GM19043 (cell line): ENCODE data around the gene NELFE.
"Not testable (repeated sequence)": the region's sequence is repeated elsewhere in the genome, so short reads cannot be mapped to it uniquely, and the experiment has no call there.

Source experiments
- ATAC-seq: cut with Tn5 transposase; IDR thresholded peaks from one replicate; pipeline ENCODE4 v1.9.1; 2021; ENCODE audit warnings: low read depth; ENCODE audit not compliant: unreplicated experiment

NELFE gene, protein sequence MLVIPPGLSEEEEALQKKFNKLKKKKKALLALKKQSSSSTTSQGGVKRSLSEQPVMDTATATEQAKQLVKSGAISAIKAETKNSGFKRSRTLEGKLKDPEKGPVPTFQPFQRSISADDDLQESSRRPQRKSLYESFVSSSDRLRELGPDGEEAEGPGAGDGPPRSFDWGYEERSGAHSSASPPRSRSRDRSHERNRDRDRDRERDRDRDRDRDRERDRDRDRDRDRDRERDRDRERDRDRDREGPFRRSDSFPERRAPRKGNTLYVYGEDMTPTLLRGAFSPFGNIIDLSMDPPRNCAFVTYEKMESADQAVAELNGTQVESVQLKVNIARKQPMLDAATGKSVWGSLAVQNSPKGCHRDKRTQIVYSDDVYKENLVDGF

DNA sequence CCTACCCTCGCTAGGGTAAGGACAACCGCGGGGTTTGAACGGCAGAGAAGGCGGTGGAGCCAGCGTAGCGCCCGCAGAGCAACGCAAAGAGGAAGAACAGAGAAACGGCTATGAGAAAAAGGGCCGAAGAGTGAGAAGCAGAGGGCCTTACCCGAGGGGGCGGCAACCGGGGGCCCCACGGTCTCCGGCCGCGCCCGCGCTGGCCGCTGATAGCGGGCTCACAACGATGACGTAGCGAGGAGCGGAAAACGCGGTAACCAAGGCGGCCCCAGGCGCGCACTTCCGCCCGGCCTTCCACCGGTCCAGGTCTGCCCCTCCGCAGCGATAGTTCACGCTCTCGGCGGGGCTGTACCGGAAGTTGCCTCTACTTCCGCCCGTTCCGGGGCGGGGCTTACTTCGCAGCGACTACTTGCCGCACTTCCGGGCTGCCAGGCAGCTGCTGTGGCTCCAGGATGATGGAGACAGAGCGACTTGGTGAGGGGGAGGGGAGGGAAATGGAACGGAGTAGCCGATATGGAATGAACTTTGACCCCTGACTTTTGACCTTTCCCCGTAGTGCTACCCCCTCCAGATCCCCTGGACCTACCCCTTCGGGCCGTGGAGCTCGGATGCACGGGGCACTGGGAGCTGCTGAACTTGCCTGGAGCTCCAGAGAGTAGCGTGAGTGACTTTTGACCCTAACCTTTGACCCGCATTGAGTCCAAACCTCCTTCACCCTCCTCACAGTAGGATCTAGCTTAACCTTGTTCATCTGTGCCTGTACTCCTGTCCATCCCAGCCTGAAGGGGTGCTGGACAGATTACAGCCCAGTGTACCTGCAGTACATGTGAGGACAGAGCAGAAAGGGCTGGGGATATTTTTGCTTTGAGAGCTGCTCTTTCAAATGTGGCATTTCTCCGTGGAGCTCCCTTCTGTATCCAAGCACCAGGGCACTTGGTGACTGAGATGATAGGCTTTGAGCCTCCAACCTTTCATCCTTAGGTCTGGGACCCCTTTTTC, at the start of gene NELFE, which contains the start of gene SKIC2:
Gene NELFE, minus strand, starts transcription at position 231 of the 999 bp plus-strand sequence. CDS start 525 bp downstream, outside the sequence.
Gene SKIC2, plus strand, starts transcription at position 435 of the 999 bp plus-strand sequence. Its CDS starts 18 bp downstream, at position 453.
- ATAC-seq, result peak; percentile 96

DNA sequence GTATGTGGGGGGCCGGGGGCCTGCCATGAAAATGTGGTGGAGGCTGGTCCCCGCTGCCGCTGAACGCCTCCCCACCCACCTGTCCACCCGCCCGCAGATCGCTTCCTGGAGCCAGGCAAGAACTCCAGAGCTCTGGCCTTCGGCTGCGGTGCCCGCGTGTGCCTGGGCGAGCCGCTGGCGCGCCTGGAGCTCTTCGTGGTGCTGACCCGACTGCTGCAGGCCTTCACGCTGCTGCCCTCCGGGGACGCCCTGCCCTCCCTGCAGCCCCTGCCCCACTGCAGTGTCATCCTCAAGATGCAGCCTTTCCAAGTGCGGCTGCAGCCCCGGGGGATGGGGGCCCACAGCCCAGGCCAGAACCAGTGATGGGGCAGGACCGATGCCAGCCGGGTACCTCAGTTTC, 49.3 kb upstream of the NELFE start:
- not testable (repeated sequence) for ATAC-seq

DNA sequence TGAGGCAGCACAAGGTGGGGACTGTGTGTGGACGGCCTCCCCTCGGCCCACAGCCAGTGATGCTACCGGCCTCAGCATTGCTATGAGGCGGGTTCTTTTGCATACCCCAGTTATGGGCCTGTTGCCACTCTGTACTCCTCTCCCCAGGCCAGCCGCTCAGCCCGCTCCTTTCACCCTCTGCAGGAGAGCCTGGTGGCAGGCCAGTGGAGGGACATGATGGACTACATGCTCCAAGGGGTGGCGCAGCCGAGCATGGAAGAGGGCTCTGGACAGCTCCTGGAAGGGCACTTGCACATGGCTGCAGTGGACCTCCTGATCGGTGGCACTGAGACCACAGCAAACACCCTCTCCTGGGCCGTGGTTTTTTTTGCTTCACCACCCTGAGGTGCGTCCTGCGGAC, 48.3 kb upstream of the NELFE start:
- ATAC-seq, result not testable (repeated sequence)

DNA sequence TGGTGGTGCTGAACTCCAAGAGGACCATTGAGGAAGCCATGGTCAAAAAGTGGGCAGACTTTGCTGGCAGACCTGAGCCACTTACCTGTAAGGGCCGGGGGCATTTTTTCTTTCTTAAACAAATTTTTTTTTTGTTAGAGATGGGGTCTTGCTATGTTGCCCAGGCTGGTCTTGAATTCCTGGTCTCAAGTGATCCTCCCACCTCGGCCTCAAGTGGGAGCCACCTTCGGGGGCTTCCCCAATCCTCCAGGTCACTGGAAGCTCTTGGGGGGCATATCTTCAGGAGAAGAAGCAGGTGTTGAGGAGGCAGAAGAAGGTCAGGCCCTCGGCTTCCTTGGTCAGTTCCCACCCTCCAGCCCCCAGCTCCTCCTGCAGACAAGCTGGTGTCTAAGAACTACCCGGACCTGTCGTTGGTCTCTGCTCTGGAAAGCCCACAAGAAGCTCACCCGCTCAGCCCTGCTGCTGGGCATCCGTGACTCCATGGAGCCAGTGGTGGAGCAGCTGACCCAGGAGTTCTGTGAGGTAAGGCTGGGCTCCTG, 47.3 kb upstream of the NELFE start:
- ATAC-seq, result not testable (repeated sequence)

DNA sequence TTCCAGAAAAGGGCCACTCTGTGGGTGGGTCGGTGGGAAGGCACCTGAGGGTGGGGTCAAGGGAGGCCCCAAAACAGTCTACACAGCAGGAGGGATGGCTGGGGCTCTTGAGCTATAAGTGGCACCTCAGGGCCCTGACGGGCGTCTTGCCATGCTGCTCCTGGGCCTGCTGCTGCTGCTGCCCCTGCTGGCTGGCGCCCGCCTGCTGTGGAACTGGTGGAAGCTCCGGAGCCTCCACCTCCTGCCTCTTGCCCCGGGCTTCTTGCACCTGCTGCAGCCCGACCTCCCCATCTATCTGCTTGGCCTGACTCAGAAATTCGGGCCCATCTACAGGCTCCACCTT, 46.7 kb upstream of the NELFE start:
- ATAC-seq, result not testable (repeated sequence)

DNA sequence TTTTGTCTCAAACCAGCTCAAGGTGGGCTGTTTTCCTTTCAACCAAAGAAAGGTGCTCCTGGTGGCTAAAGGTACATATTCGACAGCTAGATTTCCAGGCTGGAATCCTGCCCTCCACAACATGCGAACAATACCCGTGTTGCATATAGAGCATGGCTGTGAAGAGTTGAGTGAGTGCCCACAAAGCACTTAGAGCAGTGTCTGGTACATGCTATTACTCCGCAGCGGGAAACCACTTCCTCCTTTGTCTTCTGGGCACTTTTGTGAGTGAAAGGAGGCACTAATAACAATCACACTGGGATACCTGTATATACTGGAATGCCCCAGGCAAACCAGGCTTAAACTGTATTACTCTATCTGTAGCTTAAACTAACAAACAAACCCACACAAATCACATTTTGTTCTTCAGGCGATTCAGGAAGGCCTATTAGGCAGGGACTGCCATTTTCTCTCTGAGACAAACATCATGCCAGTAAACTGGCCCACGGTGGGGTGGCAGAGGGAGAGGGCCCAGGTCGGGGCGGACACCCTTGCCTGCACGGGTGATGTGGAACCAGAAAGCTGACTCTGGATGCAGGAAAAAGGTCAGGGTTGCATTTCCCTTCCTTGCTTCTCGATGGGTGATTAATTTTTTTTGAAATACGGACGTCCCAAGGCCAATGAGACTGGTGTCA, 46.2 kb upstream of the NELFE start:
- not testable (repeated sequence) for ATAC-seq

DNA sequence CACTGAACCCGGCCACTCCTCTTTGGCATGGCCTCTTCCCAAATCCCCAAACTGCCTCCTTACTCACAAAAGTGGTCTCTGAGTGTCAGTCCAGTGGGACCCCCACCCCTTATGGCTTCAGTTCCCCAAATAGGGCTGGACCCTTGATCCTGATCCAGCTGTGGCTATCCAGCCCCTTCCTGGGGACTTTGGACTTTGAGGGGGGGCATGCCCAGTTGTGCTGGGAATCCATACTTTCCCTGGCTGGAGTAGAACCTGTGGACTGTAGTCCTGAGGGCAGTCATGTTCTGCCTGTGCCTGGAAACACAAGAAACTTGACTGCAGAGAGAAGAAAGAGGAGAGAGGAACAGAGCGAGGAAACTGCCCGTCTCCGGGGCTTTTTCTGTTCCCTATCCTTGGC, 45.6 kb upstream of the NELFE start:
- not testable (repeated sequence) for ATAC-seq

DNA sequence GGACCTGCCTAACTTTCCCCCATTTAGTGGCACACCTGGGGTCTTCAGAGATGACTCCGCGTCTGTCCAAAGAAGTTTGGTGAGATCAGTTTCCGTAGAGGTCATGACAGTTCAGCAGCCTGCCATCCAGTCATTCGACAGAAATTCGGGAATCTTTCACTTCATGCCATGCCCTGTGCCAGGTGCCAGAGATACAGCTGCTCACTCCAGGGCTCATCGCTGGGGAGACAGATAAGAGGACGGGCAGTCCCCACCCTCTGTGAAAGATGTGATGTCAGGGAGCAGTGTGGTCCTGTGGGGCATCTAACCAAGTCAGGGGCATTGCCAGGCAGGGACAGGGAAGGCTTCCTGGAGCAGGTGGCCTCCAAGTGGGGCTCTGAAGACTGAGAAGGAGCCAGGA, 44.5 kb upstream of the NELFE start:
- ATAC-seq, result not testable (repeated sequence)

DNA sequence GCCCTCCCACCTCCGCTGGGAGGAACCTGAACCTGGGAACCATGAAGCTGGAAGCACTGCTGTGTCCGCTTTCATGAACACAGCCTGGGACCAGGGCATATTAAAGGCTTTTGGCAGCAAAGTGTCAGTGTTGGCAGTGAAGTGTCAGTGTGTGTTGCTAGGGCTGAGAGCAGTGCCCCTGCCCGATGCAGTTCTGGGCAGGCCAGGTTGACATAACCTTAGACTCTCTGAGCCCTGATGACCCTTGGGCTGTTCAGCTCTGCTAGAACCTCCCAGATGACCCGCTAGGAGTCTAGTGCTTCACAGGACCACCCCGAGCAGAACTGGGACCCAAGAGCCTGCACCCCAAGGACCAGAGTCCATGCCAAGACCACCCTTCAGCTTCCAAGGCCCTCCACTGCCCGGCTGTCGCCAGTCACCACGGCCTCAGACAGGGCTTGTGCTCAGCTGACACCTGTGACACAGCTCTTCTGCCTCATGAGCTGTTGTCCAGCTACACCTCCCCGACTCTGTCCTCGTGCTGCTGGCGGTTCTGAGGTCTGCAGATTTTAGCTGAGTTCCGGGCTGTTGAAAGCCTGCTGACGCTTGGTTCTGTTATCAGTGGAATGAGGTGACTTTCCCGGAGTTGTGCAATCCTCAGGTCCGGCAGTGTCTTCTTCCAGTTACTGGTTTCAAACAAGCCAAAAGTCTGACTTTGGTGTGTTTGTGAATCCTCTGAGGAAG, 43.9 kb upstream of the NELFE start:
- not testable (repeated sequence) for ATAC-seq

DNA sequence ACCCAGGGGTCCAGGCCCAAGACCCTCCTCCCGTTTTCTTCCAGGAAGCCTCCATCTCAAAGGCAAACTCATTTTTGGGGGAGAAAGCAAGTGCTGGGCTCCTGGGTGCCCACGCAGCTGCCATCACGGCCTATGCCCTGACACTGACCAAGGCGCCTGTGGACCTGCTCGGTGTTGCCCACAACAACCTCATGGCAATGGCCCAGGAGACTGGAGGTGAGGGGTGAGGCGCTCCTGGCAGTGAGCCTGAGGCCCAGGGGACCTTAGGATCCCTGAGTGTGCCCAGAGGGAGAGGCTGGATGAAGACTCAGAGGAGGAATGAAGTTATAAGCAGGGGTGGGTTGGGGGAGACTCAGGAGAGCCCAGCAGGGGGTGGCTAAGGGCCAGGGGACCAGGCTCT, 37.6 kb upstream of the NELFE start:
- ATAC-seq, result not testable (repeated sequence)

DNA sequence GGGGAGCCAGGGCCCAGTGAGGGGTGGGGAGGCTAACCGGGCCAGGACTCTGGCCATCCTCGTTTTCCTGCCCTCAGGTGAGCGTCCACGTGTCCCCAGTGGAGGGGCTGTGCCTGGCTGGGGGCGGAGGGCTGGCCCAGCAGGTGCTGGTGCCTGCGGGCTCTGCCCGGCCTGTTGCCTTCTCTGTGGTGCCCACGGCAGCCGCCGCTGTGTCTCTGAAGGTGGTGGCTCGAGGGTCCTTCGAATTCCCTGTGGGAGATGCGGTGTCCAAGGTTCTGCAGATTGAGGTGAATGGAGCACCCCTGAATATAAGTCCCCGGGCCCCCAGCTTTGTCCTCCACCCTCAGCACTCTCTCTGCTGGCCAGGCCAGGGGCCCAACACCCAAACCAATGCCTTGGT, 35.6 kb upstream of the NELFE start:
- not testable (repeated sequence) for ATAC-seq

DNA sequence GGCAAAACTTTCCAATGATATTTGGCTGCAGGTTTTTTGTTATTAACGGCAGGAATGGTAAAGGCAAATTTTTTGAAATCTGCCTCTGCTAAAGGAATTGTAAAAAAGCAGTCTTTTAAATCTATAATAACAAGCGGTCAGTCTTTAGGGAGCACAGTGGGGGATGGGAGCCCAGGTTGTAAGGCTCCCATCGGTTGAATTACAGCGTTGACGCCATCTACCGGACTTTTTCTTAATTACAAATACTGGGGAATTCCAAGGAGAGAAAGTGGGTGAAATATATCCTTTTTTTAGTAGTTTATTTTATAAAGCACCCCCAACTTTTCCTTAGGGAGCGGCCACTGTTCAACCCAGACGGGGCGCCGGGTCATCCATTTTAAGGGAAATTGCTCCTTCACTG, 30.6 kb upstream of the NELFE start:
- not testable (repeated sequence) for ATAC-seq

DNA sequence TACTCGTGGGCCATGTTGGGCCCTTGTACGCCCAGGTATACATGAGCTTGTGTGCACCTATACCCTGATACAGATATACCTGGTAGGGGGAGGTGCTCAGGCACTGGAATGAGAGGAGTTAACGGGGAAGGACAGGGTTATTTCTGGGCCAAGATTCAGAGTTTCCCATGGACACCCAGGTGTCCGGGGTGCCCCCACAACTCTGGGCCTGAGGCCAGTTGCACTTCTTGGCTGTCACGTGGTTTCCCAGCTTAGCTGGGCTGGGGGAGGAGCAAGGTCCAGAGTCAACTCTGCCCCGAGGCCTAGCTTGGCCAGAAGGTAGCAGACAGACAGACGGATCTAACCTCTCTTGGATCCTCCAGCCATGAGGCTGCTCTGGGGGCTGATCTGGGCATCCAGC, 23.0 kb upstream of the NELFE start, which contains the start of gene C4A:
Gene C4A, plus strand, starts transcription at position 314 of the 400 bp plus-strand sequence. Its CDS starts 51 bp downstream, at position 365.
- not testable (repeated sequence) for ATAC-seq

DNA sequence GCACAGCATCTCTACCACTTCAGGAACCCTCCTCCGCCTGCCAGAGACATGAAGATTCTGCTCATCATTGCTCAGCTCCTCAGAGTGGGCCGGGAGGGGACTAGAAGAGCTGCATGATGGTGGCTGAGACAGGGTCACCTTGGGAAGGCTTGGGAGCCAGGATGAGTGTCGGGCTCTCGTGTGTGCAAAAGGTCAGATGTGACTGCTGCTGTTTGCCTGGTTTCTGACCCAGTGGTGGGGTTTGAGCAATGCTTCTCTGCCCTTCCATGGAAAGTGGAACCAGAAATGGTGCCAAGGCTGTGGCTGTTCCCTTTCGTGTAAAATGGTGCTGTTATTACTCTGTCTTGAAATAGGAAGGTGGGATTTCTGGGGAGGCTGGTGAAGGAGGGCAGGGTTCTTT, 22.2 kb upstream of the NELFE start:
- ATAC-seq, result not testable (repeated sequence)

DNA sequence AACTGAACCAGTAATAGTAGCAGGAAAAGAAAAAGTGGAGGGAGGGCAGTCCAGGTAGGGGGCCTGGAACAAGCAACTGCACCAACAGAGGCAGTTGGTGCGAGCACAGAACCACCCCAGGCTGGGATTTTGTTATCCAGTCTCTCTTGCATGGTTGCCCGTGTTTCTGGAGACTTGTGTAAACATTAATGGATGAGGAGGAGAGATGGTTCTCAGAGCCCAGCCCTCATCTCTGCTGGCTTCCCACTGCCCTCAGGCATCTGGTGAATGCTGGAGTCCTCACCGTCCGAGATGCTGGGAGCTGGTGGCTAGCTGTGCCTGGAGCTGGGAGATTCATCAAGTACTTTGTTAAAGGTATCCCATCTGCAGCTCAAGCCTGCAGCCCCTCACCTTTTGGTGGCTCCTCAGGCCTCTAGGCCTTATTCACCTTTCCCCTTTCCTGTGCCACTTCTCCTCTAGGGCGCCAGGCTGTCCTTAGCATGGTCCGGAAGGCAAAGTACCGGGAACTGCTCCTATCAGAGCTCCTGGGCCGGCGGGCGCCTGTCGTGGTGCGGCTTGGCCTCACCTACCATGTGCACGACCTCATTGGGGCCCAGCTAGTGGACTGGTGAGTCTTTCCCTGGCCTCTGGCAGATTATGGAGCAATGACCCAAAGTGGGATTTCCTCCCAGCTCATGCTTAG, 21.6 kb upstream of the NELFE start:
- ATAC-seq, result not testable (repeated sequence)

DNA sequence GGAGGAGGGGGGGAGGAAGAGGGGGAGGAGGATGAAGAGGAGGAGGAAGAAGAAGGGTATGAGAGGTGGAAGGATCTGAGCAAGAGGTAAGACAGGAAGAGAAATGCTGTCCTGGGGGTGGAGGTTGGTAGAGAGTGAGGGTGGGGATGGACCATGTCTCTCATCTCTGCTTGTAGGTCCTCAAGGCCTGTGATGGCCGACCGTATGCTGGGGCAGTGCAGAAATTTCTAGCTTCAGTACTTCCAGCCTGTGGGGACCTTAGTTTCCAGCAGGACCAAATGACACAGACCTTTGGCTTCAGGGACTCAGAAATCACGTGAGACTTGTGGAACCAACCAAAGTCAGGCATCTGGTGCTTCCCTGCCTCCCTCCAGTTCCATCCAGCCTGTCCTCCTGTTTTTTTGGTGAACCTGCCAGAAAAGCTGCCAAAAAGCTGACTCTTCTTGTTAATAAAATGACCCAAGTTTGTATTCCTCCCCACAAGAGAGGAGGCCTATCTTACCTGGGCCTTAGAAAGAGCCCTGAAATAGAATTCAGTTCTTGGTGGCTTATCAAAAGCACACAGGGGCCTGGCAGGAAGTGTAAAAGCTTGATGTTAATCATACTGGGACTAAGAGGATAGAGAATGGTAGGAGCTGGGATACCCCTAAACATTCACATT, 20.6 kb upstream of the NELFE start:
- no peak for ATAC-seq

DNA sequence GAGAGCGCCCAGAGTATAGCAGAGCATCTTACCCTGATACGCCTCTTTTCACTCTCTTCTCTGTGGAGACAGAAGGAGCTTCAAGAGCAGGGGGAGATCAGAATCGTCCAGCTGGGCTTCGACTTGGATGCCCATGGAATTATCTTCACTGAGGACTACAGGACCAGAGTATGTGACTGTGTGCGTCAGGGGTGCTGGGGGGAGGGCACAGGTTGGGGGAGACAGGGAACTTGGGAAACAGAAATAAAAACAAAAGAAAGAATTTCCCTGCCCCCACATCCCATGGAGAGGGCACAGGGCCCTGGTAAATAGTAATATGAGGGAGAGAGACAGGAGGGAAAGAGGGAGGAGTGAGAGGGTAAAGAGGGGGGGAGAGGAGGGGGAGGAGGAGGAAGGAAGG, 20.1 kb upstream of the NELFE start:
- ATAC-seq, result no peak

DNA sequence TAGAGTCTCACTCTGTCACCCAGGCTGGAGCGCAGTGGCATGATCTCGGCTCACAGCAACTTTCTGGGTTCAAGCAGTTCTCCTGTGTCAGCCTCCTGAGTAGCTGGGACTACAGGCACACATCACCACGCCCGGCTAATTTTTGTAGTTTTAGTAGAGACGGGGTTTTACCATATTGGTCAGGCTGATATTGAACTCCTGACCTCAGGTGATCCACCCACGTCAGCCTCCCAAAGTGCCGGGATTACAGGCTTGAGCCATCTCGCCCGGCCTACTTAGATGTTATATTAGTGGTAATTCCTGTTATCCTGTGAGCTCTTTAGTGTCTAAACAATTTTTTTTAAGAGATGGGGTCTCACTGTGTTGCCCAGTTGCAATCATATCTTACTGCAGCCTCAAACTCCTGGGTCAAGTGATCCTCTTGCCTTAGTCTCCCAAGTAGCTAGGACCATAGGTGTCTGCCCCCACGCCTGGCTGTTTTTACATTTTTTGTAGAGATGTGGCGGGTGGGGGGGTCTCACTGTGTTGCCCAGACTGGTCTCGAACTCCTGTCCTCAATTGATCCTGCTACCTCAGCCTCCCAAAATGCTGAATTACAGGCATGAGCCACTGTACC, 19.2 kb upstream of the NELFE start:
- no peak for ATAC-seq
